ENCODE data around the gene B4GALNT3.

The B4GALNT3 gene

GRCh38 chr12:520119-520518 is 60.4 kb downstream of the B4GALNT3 start:
- TF ChIP-seq CTCF (IDR thresholded peaks at IDR 0.05): no peak
- no peak overlapping the region for H3K4me3 ChIP-seq
- no peak overlapping the region for H3K27ac ChIP-seq
- no peak for DNase-seq (ENCODE audit: low spot score)

- TF ChIP-seq CTCF (IDR thresholded peaks at IDR 0.05): no peak
- no peak for DNase-seq (ENCODE audit: low spot score)
- Histone ChIP-seq H3K27ac (no peak overlapping the region), H3K4me3 (no peak overlapping the region)
Observed at GRCh38 chr12:522692-523378, 63.1 kb downstream of the B4GALNT3 start.

GRCh38 chr12:524167-524951 is 64.6 kb downstream of the B4GALNT3 start:
- Histone ChIP-seq H3K4me3 (no peak overlapping the region), H3K27ac (no peak overlapping the region)
- TF ChIP-seq CTCF (IDR thresholded peaks at IDR 0.05): no peak
- DNase-seq (ENCODE audit: low spot score): no peak

GRCh38 chr12:526089-526488 is 66.3 kb downstream of the B4GALNT3 start:
- no peak for DNase-seq (ENCODE audit: low spot score)
- Histone ChIP-seq H3K4me3 (no peak overlapping the region), H3K27ac (no peak overlapping the region)
- TF ChIP-seq CTCF (IDR thresholded peaks at IDR 0.05): no peak

GRCh38 chr12:527241-527640 is 67.5 kb downstream of the B4GALNT3 start:
- no peak for TF ChIP-seq CTCF (IDR thresholded peaks at IDR 0.05)
- DNase-seq (ENCODE audit: low spot score): no peak
- H3K4me3 ChIP-seq: no peak overlapping the region
- H3K27ac ChIP-seq: no peak overlapping the region

GRCh38 chr12:527729-528128 is 68.0 kb downstream of the B4GALNT3 start:
- H3K27ac ChIP-seq: no peak overlapping the region
- no peak for DNase-seq (ENCODE audit: low spot score)
- no peak for TF ChIP-seq CTCF (IDR thresholded peaks at IDR 0.05)
- H3K4me3 ChIP-seq: no peak overlapping the region

GRCh38 chr12:530308-530707 is 70.6 kb downstream of the B4GALNT3 start:
- TF ChIP-seq CTCF (IDR thresholded peaks at IDR 0.05): no peak
- Histone ChIP-seq H3K27ac (no peak overlapping the region), H3K4me3 (no peak overlapping the region)
- DNase-seq (ENCODE audit: low spot score): no peak
